Spleen (tissue), 3 donors: Measurements from ENCODE around the gene ANO4.

ENCODE experiments used
- POLR2A ChIP-seq, 3 donors: fragments of 450-650 bp; IDR thresholded peaks; one replicate each; pipeline ENCODE4 v1.5.1; 2017; ENCODE audit warnings: antibody characterized with exemption in 3 of 3, mild to moderate bottlenecking in 1 of 3
- POLR2AphosphoS5 ChIP-seq, 3 donors: sonication (generic); formaldehyde crosslinking; IDR thresholded peaks; one replicate each; pipeline ENCODE4 v1.5.1; 2017; ENCODE audit warnings: antibody characterized with exemption in 3 of 3

GRCh38 chr12:100900808-100901207 lies 106.2 kb downstream of the ANO4 start:
- TF ChIP-seq POLR2A (IDR thresholded peaks at IDR 0.05) = no peak
- no peak for TF ChIP-seq POLR2AphosphoS5 (IDR thresholded peaks at IDR 0.05)
